BE2C (cell line): Measurements from ENCODE around the gene TEX101.

Experiments
- DNase-seq: peaks from one replicate; pipeline ENCODE4 v3.0.0-alpha.2; 2020
- H3K27me3 ChIP-seq: fragments of 250-450 bp; sonication (Bioruptor Pico); 2 replicates; pipeline ENCODE4 v1.5.1; 2020; ENCODE audit warnings: mild to moderate bottlenecking
- H3K36me3 ChIP-seq: fragments of 250-450 bp; sonication (Bioruptor Pico); 2 replicates; pipeline ENCODE4 v1.5.1; 2020; ENCODE audit warnings: mild to moderate bottlenecking
- H3K4me1 ChIP-seq: fragments of 250-450 bp; sonication (Bioruptor Pico); 2 replicates; pipeline ENCODE4 v1.5.1; 2020
- H3K4me3 ChIP-seq: 2 replicates; pipeline ENCODE4 v1.5.1; 2011; ENCODE audit warnings: low read depth, low read length
- H3K9me3 ChIP-seq: fragments of 250-450 bp; sonication (Bioruptor Pico); 2 replicates; pipeline ENCODE4 v1.5.1; 2020
- TF ChIP-seq, protein P1 (sequence below): IDR thresholded peaks from 2 replicates; pipeline ENCODE4 v1.5.1; 2012; ENCODE audit warnings: mild to moderate bottlenecking, low read depth, low read length

The TEX101 gene

DNA sequence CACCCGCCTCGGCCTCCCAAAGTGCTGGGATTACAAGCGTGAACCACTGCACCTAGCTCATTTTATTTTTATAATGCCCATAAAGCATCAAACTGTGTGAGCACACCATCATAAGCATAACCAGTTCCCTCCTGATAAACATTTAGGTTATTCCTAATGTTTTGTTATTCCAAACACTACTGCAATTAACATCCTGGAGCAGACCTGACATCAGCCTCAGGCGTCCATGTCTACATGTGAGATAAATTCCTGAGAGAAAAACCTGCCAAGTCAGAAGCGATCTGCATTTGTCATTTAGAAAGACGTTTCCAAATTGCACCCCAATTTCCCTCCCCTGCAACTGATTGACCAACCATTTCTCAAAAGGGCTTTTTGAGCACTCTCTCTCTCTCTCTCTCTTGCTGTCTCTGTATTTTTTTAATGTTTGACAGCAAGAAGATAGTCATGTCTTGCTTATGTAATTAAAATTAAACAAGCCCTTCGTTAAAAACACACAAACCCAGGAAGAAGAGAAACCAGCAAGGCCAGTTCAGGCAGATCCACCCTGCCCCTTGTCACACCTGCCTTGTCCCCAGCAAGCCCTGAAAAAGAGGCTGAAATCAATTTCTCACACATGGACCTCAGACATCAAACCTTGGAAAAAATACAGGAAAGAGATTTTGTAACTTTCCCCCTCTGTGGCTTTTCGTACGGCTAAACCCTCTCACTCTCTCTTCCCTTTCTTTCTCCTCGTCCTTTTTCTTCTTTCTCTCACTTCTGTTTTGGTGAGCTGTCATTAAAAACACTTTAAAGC is 40.8 kb downstream of the TEX101 start:
- no peak overlapping the region for H3K4me3 ChIP-seq
- H3K4me1 ChIP-seq = no peaks in the 10 kb centered on the region
- TF ChIP-seq, protein P1, sequence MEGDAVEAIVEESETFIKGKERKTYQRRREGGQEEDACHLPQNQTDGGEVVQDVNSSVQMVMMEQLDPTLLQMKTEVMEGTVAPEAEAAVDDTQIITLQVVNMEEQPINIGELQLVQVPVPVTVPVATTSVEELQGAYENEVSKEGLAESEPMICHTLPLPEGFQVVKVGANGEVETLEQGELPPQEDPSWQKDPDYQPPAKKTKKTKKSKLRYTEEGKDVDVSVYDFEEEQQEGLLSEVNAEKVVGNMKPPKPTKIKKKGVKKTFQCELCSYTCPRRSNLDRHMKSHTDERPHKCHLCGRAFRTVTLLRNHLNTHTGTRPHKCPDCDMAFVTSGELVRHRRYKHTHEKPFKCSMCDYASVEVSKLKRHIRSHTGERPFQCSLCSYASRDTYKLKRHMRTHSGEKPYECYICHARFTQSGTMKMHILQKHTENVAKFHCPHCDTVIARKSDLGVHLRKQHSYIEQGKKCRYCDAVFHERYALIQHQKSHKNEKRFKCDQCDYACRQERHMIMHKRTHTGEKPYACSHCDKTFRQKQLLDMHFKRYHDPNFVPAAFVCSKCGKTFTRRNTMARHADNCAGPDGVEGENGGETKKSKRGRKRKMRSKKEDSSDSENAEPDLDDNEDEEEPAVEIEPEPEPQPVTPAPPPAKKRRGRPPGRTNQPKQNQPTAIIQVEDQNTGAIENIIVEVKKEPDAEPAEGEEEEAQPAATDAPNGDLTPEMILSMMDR = no peak
- no peaks in the 10 kb centered on the region for H3K9me3 ChIP-seq
- H3K27me3 ChIP-seq = no peaks in the 10 kb centered on the region
- no peaks in the 10 kb centered on the region for H3K36me3 ChIP-seq
- DNase-seq = no peak

GRCh38 chr19:43457809-43458208 is 43.1 kb downstream of the TEX101 start:
- TF ChIP-seq, protein P1 = no peak
- H3K36me3 ChIP-seq = no peaks in the 10 kb centered on the region
- no peaks in the 10 kb centered on the region for H3K9me3 ChIP-seq
- DNase-seq = no peak
- H3K4me1 ChIP-seq = no peaks in the 10 kb centered on the region
- no peak overlapping the region for H3K4me3 ChIP-seq
- no peaks in the 10 kb centered on the region; the same call in 1 of the 2 replicates for H3K27me3 ChIP-seq

GRCh38 chr19:43460362-43461016 is 45.8 kb downstream of the TEX101 start:
- Histone ChIP-seq H3K27me3 (no peaks in the 10 kb centered on the region; the same call in 1 of the 2 replicates), H3K9me3 (no peaks in the 10 kb centered on the region), H3K36me3 (no peaks in the 10 kb centered on the region), H3K4me1 (no peaks in the 10 kb centered on the region), H3K4me3 (no peak overlapping the region)
- DNase-seq = no peak
- TF ChIP-seq, protein P1 = no peak

- TF ChIP-seq, protein P1 = no peak
- Histone ChIP-seq H3K9me3 (no peaks in the 10 kb centered on the region), H3K36me3 (no peaks in the 10 kb centered on the region), H3K27me3 (no peaks in the 10 kb centered on the region; the same call in 1 of the 2 replicates), H3K4me1 (no peaks in the 10 kb centered on the region), H3K4me3 (no peak overlapping the region)
- DNase-seq = no peak
Measured at GRCh38 chr19:43461303-43461702, 46.6 kb downstream of the TEX101 start.

- no peak overlapping the region for H3K4me3 ChIP-seq
- no peaks in the 10 kb centered on the region; the same call in 1 of the 2 replicates for H3K27me3 ChIP-seq
- TF ChIP-seq, protein P1 = no peak
- H3K9me3 ChIP-seq = no peaks in the 10 kb centered on the region
- H3K36me3 ChIP-seq = no peaks in the 10 kb centered on the region
- no peaks in the 10 kb centered on the region for H3K4me1 ChIP-seq
- DNase-seq = no peak
Measured at GRCh38 chr19:43462383-43462782, 47.7 kb downstream of the TEX101 start.

- H3K27me3 ChIP-seq = no peaks in the 10 kb centered on the region; the same call in 1 of the 2 replicates
- DNase-seq = no peak
- peak overlapping the region; percentile 33 for H3K4me3 ChIP-seq
- TF ChIP-seq, protein P1 = no peak
- no peaks in the 10 kb centered on the region for H3K36me3 ChIP-seq
- H3K9me3 ChIP-seq = no peaks in the 10 kb centered on the region
- no peaks in the 10 kb centered on the region for H3K4me1 ChIP-seq
Measured at GRCh38 chr19:43462785-43463380, 48.2 kb downstream of the TEX101 start.
